Activated CD8-positive, alpha-beta memory T cell treated with anti-CD3 and anti-CD28 coated beads, Interleukin-2, amount 50 U/mL, for 24 hours (primary cell): ENCODE results near the gene LYZL4.

ENCODE experiments used
- DNase-seq: peaks from one replicate; pipeline ENCODE4 v3.0.0-alpha.2; 2020; ENCODE audit errors: extremely low read depth

LYZL4 gene, protein sequence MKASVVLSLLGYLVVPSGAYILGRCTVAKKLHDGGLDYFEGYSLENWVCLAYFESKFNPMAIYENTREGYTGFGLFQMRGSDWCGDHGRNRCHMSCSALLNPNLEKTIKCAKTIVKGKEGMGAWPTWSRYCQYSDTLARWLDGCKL

DNA sequence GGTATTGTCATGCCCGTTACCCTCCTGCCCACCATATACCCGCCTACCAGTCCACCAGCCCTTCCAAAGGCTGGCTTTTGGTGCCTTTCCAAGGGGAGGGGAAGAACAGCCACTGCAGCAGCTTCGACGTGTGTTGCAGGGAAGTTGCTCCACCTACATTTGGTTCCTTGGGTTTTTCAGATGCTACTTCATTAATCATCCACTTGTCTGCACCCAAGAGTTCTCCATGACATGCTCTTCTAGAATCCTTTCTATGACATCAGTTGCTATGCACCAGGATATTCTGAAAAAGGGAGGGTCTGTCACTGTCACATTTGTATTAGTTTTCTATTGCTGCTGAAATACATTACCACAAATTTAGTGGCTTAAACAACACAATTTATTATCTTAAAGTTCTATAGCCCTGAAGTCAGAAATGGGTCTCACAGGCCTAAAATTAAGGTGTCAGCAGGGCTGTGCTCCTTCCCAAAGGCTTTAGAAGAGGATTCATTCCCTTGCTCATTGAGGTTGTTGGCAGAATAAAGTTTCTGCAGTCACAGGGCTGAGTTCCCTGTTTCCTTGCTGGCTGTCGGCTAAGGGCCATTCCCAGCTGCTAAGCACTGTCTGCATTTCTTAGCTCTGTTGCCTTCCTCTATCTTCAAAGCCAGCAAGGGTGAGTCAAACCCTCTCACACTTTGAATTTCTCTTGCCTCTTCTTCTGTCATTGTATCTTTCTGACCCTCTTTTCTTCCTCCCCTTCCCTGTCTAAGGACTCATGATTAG, at the start of gene LYZL4:
Gene LYZL4 (minus strand): TSS at position 241 of the 762 bp plus-strand sequence. CDS start 3,359 bp downstream, outside the sequence.
- no peak for DNase-seq

DNA sequence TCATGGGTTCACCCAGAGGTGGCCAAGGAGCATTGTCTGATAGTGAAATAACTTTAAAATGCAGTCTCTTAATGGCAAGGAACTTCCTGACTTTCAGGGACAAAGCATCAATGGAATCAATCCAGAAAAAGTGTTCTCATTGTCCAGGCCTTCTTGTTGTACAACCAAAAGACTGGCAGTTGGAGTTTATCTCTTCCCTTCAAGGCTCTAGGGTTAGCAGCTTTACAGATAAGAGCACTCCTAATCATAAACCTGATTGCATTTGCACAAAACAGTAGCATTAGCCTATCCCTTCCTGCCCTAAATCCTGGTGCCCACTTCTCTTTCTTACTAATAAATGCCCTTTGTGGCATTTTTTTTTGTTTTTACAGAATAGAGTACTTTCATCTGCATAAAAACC, 48.7 kb upstream of the LYZL4 start:
- DNase-seq: no peak

DNA sequence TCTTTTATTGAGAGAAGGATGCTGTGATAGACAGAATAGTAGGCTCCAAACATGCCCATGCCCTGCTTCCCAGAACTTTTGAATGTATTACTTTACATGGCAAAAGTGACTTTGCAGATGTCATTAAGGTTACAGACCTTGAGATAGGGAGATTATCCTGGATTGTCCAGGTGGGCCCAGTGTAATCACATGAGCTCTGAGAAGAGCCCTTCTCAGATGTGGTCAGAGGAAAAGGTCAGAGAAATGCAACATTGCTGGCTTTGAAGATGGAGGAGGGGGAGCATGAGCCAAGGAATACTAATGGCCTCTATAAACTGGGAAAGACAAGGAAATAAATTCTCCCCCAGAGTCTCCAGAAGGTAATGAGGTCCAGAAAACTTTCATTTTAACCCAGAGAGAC, 45.8 kb upstream of the LYZL4 start:
- DNase-seq: no peak

DNA sequence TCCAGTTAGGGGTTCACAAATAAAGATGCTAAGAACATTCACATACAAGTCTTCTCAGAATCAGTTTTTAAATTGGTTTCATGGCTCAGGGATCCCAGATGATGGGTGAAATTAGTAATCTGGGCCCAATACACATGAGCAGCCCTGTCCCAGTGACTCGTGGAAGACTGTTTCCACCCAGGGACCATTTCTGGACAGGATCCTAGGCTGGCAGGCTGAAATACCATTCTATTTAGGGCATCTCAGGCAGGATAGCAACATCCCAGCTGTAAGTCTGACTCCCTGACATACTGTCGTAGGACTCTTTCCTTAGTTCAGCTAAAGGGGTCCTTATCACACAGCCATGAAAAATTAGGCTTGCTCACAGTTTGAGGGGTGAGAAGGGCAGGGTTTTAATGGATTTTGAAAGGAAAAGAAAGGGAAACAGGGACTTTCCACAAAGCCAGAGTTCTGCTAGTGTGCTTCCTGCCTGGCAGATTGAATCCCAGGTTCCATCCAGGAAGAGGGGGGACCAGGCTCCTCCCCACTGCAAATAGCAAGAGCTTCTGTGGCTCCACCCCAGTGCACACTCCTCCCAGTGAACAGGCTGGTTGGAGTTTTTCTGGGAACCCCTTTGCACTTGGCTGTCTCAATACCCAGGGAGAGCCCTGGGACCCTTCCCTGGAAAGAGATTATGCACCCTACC, 41.3 kb upstream of the LYZL4 start:
- DNase-seq: no peak

DNA sequence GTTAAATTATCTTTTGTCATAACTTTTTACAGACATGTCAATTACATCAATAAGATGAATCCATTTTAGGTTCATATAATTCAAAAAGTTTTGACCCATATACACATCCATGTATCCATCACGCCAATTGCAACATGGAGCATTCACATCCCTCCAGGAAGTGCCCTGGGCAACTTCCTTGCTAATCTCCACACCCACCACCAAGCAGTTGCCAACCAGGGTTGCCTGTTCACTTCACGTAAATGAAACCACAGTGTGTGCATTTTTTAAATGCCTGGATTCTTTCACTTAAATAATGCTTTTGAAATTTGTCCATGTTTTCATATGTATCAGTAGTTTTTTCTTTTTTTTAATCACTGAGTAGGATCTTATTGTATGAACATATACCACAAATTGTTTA, 40.7 kb upstream of the LYZL4 start:
- DNase-seq: no peak

DNA sequence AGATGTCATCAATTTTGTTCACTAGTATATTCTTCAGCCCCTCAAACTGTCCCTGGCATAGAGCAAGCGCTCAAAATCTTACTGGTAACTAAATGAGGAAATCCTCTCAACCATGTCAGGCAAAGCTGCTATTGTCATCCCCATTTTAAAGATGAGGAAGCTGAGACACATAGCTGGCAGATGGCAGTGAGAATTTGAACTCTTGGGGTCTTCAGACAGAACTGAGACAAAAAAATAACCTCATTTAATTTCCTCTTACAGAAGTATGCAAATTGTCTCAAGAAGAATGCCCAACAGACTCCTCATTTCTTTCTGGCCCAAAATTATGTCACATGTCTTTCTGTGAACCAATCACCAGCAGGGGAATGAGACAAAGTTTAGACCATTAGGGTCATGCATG, 40.2 kb upstream of the LYZL4 start:
- no peak for DNase-seq

- no peak for DNase-seq
Measured at GRCh38 chr3:42447481-42447880, 37.1 kb upstream of the LYZL4 start.

- DNase-seq: no peak
Measured at GRCh38 chr3:42446111-42447050, 36.0 kb upstream of the LYZL4 start.

DNA sequence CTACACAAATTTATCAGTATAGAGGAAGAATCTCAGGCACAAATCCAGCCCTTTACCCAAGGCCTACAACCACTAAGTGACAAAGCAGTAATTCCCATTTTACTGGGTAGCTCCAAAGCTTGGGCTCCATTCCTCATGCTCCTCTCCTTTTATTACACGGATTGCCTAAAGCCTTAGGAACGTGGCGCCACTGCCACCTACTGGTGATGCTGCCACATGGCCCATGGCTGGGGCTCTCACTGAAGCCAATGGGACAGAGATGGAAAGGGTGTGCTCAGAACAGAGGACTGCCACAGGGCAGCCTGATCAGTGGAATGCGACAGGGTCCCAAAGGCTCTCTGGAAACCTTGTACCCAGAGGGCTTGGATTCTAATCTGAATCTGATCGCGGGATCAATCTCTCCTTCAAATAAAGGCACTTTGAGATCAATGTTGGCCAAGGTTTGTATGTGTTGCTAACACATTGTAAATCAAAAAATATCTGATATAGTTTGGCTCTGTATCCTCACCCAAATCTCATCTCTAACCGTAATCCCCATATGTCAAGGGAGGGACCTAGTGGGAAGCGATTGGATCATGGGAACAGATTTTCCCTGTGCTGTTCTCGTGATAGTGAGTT, 33.5 kb upstream of the LYZL4 start:
- peak; percentile 50 for DNase-seq

GRCh38 chr3:42443292-42443691, 32.9 kb upstream of the LYZL4 start:
- no peak for DNase-seq

GRCh38 chr3:42442640-42443039, 32.2 kb upstream of the LYZL4 start:
- DNase-seq: no peak

- no peak for DNase-seq
Measured at GRCh38 chr3:42441791-42442190, 31.4 kb upstream of the LYZL4 start.

DNA sequence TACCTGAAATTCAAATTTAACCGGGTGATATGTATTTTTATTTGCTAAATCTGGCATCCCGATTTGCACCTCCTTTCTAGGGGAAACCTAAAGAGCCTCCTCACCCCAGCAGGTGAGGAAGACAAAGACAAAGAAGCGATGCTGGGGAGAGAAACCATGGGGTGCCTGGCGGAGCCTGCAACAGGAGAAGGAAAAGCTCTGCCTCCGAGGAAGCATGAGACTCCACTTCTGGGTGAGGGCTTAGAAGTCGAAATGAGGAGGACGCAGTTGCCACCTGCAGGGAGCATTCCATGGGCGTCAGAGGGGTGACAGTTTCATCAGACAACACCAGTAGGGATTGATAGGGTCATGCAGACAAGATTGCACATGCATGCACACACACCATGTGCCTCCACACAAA, 30.5 kb upstream of the LYZL4 start:
- no peak for DNase-seq

- no peak for DNase-seq
Measured at GRCh38 chr3:42439261-42440115, 29.1 kb upstream of the LYZL4 start.

DNA sequence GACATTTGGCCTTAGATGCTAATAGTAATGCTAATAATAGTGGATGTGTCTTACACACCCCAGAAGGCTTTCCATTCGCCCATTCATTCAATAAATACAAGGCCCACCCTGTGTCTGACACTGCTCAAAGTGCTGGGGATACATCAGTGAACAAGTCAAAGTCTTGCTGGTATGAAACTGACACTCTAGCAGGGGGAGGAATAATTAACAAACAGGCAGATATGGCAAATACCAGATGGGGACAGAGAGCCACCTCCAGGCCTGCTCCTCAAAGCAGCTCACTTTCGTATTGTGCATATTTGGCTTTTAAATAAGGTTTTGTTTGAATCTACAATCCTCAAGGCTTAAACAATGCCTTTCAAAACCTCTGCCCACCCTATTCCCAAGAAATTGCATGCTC, 28.3 kb upstream of the LYZL4 start:
- DNase-seq: no peak

DNA sequence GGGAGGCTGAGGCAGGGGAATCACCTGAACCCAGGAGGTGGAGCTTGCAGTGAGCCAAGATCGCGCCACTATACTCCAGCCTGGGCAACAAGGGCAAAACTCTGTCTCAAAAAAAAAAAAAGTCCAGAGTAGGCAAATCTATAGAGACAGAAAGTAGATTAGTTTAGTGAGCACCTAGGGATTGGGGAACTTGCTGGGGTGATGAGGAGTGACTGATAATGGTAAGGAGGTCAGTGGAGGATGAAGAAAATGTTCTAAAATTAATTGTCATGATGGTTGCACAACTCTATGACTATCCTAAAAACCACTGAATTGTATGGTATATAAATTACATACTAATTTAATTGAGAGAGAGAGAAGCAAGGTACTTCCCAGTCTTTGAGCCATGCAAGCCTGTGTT, 27.8 kb upstream of the LYZL4 start:
- DNase-seq: no peak

DNA sequence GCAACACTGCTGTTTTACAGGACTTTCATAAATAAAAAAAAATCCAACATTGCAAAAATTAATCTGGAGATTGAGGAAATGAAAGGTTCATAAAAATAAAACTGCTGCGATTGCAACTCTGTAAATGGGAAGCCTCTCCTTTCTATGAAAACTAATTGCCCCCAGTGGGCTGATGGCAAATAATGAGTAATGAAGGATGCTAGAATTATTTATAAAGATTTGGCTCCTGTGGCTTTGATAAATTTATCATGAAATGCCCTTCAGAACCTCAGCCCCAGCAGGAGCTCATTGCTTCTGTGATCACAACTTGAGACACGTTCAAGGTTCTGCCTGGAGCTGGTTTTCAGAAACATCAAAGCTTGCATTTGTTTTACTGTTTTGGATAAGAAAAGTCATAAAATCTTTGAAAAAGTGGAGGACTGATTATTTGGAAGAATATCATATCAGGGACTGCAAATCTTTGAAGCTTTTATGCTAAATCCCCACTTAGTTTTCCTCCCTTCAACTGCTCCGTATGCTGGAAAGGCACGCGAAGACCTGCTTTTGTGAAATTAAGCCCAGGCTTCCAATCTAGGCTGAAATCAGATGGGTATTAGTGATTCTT, 24.5 kb upstream of the LYZL4 start:
- no peak for DNase-seq

DNA sequence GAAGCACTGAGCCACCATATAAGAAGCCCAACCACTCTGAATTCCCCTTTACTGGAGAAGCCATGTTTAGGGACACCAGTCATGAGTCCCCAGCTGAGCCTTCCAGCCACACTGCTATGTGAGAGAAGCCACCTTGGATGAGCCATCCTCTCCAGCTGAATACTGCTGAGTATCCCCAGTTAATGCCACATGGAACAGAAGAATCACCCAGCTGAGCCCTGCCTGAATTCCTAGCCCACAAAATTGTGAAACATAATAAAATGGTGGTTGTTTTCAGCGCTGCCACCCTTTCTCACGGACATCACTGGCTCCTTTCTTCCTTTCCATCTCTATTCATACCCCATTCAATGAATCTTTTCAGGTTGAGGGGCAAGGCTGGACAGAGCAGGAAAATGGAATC, 22.1 kb upstream of the LYZL4 start:
- DNase-seq: no peak

DNA sequence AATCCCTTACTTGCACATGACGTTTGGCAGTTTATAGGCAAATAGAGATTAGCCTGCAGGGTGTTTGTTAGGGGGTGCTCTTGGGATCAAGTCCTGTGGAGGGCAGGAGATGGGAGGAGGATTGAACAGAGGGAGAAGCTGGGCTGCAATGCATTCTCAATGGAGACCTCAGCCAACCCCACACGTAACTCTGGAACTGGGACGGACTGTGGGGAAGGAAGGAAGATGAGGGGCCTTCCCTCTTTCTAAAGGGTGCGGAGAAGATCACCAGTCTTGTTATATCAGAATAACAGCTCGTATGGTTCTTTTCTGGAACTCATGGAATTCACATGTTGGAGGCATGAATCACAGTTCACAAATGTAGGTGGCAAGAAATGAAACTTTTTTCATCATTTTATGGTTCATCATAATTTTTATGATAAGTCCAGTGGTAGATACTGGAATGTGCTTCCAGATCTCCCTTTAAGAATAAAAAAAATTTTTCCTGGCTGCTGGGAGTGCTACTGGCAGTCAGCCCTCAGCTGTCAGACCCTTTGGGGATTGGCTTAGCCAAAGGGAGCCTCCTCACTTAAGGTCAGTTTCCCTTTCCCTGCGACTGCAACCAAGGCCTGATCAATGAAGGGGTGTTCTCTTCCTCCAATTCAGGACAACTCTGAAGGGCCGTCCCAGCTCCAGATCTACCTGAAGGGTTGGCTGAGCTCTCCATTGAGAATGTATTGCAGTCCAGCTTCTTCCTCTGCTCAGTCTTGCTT, 20.5 kb upstream of the LYZL4 start:
- DNase-seq: no peak

- no peak for DNase-seq
Measured at GRCh38 chr3:42428830-42429229, 18.4 kb upstream of the LYZL4 start.
